ENCODE data around the gene FHAD1.
A peak's percentile ranks its signal among the peaks of the same experiment; 100 is the strongest.

Gene FHAD1

GRCh38 chr1:15406614-15407559, 159.9 kb downstream of the FHAD1 start:
- H3K9me3 ChIP-seq (ENCODE audit: insufficient read depth, low read length), result no peaks in the 10 kb centered on the region
- TF ChIP-seq CTCF (IDR thresholded peaks at IDR 0.05; ENCODE audit: low read depth, low read length) (no peak), EZH2phosphoT487 (IDR thresholded peaks at IDR 0.05; ENCODE audit: low read depth) (no peak)
- H3K27me3 ChIP-seq (ENCODE audit: low read depth, low read length), result peaks cover 24% of the 10 kb centered on the region
- H4K20me1 ChIP-seq (ENCODE audit: insufficient read depth, low read length), result peaks cover 9% of the 10 kb centered on the region
- no peak overlapping the region for H3K27ac ChIP-seq (ENCODE audit: low read length)
- peaks cover 9% of the 10 kb centered on the region for H3K4me1 ChIP-seq (ENCODE audit: low read length)
- no peak overlapping the region for H2AFZ ChIP-seq (ENCODE audit: low read depth, low read length)
- no peaks in the 10 kb centered on the region for H3K36me3 ChIP-seq (replicated peaks; ENCODE audit: low read depth, low read length)
- no peak overlapping the region for H3K4me2 ChIP-seq (ENCODE audit: low read length)
- no peak overlapping the region for H3K4me3 ChIP-seq (ENCODE audit: low read length)
- no peak overlapping the region for H3K9ac ChIP-seq (ENCODE audit: low read length)
- H3K79me2 ChIP-seq (ENCODE audit: low read length), result peaks cover 19% of the 10 kb centered on the region

- no peak overlapping the region for H3K27ac ChIP-seq (ENCODE audit: low read length)
- no peak for TF ChIP-seq CTCF (IDR thresholded peaks at IDR 0.05; ENCODE audit: low read depth, low read length)
- no peak for TF ChIP-seq EZH2phosphoT487 (IDR thresholded peaks at IDR 0.05; ENCODE audit: low read depth)
- H3K4me2 ChIP-seq (ENCODE audit: low read length), result no peak overlapping the region
Observed at GRCh38 chr1:15407580-15407979, 160.6 kb downstream of the FHAD1 start.

DNA sequence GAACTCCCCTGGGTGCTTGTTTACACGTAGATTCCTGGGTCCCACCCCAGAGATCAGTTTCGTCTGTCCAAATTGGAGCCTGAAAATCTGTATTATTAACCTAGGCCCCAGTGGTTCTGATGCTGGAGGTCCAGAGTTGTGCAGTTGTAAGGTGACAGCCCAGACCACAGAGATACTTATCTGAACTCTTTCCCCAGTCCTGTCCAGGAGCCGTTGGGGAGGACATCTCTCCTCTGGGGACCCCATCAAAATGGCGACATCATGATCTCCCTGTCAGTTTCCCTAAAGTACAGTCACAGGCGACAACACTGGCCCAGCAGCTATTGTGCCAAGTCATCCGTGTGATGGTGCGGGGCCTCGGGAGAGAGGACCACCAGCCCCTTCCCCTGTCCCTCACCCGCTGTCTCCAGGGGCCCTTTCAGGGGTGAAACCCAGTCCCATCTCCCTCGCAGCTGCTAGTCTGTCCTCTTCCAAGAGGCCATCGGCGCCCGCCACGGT, 161.9 kb downstream of the FHAD1 start:
- no peaks in the 10 kb centered on the region for H3K9me3 ChIP-seq (ENCODE audit: insufficient read depth, low read length)
- peaks cover 18% of the 10 kb centered on the region for H4K20me1 ChIP-seq (ENCODE audit: insufficient read depth, low read length)
- H3K36me3 ChIP-seq (replicated peaks; ENCODE audit: low read depth, low read length), result no peaks in the 10 kb centered on the region
- H3K4me3 ChIP-seq (ENCODE audit: low read length), result peak overlapping the region; percentile 99
- peaks cover 24% of the 10 kb centered on the region for H3K27me3 ChIP-seq (ENCODE audit: low read depth, low read length)
- no peak overlapping the region for H3K27ac ChIP-seq (ENCODE audit: low read length)
- H3K4me1 ChIP-seq (ENCODE audit: low read length), result peaks cover 9% of the 10 kb centered on the region
- peak overlapping the region; percentile 74; the same call in 1 of the 2 replicates for H2AFZ ChIP-seq (ENCODE audit: low read depth, low read length)
- H3K4me2 ChIP-seq (ENCODE audit: low read length), result peak overlapping the region; percentile 94
- TF ChIP-seq EZH2phosphoT487 (IDR thresholded peaks at IDR 0.05; ENCODE audit: low read depth), result no peak
- no peak for TF ChIP-seq CTCF (IDR thresholded peaks at IDR 0.05; ENCODE audit: low read depth, low read length)
- H3K9ac ChIP-seq (ENCODE audit: low read length), result peak overlapping the region; percentile 91
- peaks cover 29% of the 10 kb centered on the region for H3K79me2 ChIP-seq (ENCODE audit: low read length)

More at GRCh38 chr1:15407580-15407979, 160.6 kb downstream of the FHAD1 start:
- H3K4me1 ChIP-seq (ENCODE audit: low read length), result peaks cover 9% of the 10 kb centered on the region
- no peak overlapping the region for H2AFZ ChIP-seq (ENCODE audit: low read depth, low read length)
- no peaks in the 10 kb centered on the region for H3K36me3 ChIP-seq (replicated peaks; ENCODE audit: low read depth, low read length)
- H3K79me2 ChIP-seq (ENCODE audit: low read length), result peaks cover 25% of the 10 kb centered on the region
- H3K27me3 ChIP-seq (ENCODE audit: low read depth, low read length), result peaks cover 24% of the 10 kb centered on the region
- H3K9ac ChIP-seq (ENCODE audit: low read length), result no peak overlapping the region
- H3K4me3 ChIP-seq (ENCODE audit: low read length), result no peak overlapping the region
- peaks cover 16% of the 10 kb centered on the region for H4K20me1 ChIP-seq (ENCODE audit: insufficient read depth, low read length)
- H3K9me3 ChIP-seq (ENCODE audit: insufficient read depth, low read length), result no peaks in the 10 kb centered on the region
